Measurements from ENCODE around the gene BID. TPM values are rescaled to one million over a fixed set of nuclear protein-coding genes. Genes with fewer than 3 reads are reported as not detected.
A peak's percentile ranks its signal among the peaks of the same experiment; 100 is the strongest.

The BID gene
- total RNA-seq, 3 donors from 2014 or later (not counting 1 experiment from before 2014, with no cell fraction given): 40.9 to 42.4 (median 42.3) TPM

GRCh38 chr22:17777005-17777716 lies 2.9 kb upstream of the BID start:
- ATAC-seq (peak; percentile 44 to 72 (median 60)), DNase-seq (peak; percentile 66 to 90)
- Mint-ChIP-seq H3K27me3 (ENCODE audit: low read depth in 2 of 2) (no peaks in the 10 kb centered on the region), H3K4me3 (peak overlapping the region; percentile 98), H3K36me3 (no peaks in the 10 kb centered on the region), H3K9me3 (no peaks in the 10 kb centered on the region), H3K27ac (peak overlapping the region; percentile 98 to 99), H3K4me1 (peaks cover 71 to 77% of the 10 kb centered on the region in 2 donors)
- TF ChIP-seq CTCF (IDR thresholded peaks at IDR 0.05): no peak
- H3K36me3 ChIP-seq (ENCODE audit: control insufficient read depth, insufficient read depth, low read length): no peaks in the 10 kb centered on the region
- WGBS (ENCODE audit: insufficient coverage): 5% methylated on average over 27 of the region's 27 CpGs
- peak overlapping the region; percentile 99 for H3K27ac ChIP-seq (ENCODE audit: low read length)
- peaks cover 92% of the 10 kb centered on the region for H3K4me1 ChIP-seq (ENCODE audit: control insufficient read depth, insufficient read depth, low read length)
- peak overlapping the region; percentile 88 for H3K4me3 ChIP-seq (ENCODE audit: low read length)
- no peaks in the 10 kb centered on the region for H3K9me3 ChIP-seq (ENCODE audit: control insufficient read depth, insufficient read depth, low read length)
- no peaks in the 10 kb centered on the region for H3K27me3 ChIP-seq (ENCODE audit: control insufficient read depth, insufficient read depth, low read length)
- intact Hi-C loops (cut with micrococcal nuclease): loop anchor here (1.0 to 10.0 kb wide), 3 partner anchors 139 to 692 kb away; partner anchors contain the start of genes BCL2L13, IL17RA and PEX26

GRCh38 chr22:17775781-17776465 lies 1.7 kb upstream of the BID start:
- ATAC-seq: no peak
- peak overlapping the region; percentile 98 for H3K4me3 Mint-ChIP-seq
- H3K27me3 Mint-ChIP-seq (ENCODE audit: low read depth in 2 of 2): no peaks in the 10 kb centered on the region

GRCh38 chr22:17774926-17775685 lies 837 bp upstream of the BID start:
- no peaks in the 10 kb centered on the region for H3K9me3 Mint-ChIP-seq
- ATAC-seq (no peak), DNase-seq (peak in 1 of 2 donors; percentile 40)
- Histone ChIP-seq H3K36me3 (ENCODE audit: control insufficient read depth, insufficient read depth, low read length) (no peaks in the 10 kb centered on the region), H3K9me3 (ENCODE audit: control insufficient read depth, insufficient read depth, low read length) (no peaks in the 10 kb centered on the region), H3K4me1 (ENCODE audit: control insufficient read depth, insufficient read depth, low read length) (peaks cover 92% of the 10 kb centered on the region), H3K27me3 (ENCODE audit: control insufficient read depth, insufficient read depth, low read length) (no peaks in the 10 kb centered on the region), H3K27ac (ENCODE audit: low read length) (peak overlapping the region; percentile 99), H3K4me3 (ENCODE audit: low read length) (no peak overlapping the region)
- H3K4me1 Mint-ChIP-seq: peaks cover 66 to 70% of the 10 kb centered on the region in 2 donors
- no peaks in the 10 kb centered on the region for H3K36me3 Mint-ChIP-seq
- H3K4me3 Mint-ChIP-seq: peak overlapping the region; percentile 98
- H3K27ac Mint-ChIP-seq: peak overlapping the region; percentile 98 to 99
- no peak for TF ChIP-seq CTCF (IDR thresholded peaks at IDR 0.05)
- no peaks in the 10 kb centered on the region for H3K27me3 Mint-ChIP-seq (ENCODE audit: low read depth in 2 of 2)
- intact Hi-C loops (cut with micrococcal nuclease): loop anchor here (10.0 kb wide), 1 partner anchor 690 kb away; the partner anchor contains the start of gene IL17RA
- WGBS (ENCODE audit: insufficient coverage): 73% methylated on average over 26 of the region's 27 CpGs

More at GRCh38 chr22:17775781-17776465, 1.7 kb upstream of the BID start:
- 83% methylated on average over 9 of the region's 10 CpGs for WGBS (ENCODE audit: insufficient coverage)
- Mint-ChIP-seq H3K9me3 (no peaks in the 10 kb centered on the region), H3K27ac (peak overlapping the region; percentile 98 to 99), H3K4me1 (peaks cover 65 to 74% of the 10 kb centered on the region in 2 donors), H3K36me3 (no peaks in the 10 kb centered on the region)
- no peak for TF ChIP-seq CTCF (IDR thresholded peaks at IDR 0.05)
- Histone ChIP-seq H3K36me3 (ENCODE audit: control insufficient read depth, insufficient read depth, low read length) (no peaks in the 10 kb centered on the region), H3K4me3 (ENCODE audit: low read length) (no peak overlapping the region), H3K9me3 (ENCODE audit: control insufficient read depth, insufficient read depth, low read length) (no peaks in the 10 kb centered on the region), H3K27ac (ENCODE audit: low read length) (peak overlapping the region; percentile 99), H3K27me3 (ENCODE audit: control insufficient read depth, insufficient read depth, low read length) (no peaks in the 10 kb centered on the region), H3K4me1 (ENCODE audit: control insufficient read depth, insufficient read depth, low read length) (peaks cover 92% of the 10 kb centered on the region)
- peak in 1 of 2 donors; percentile 64 for DNase-seq
- intact Hi-C loops (cut with micrococcal nuclease): loop anchor here (2.0 to 10.0 kb wide), 2 partner anchors 301 to 691 kb away; partner anchors contain the start of genes IL17RA and PEX26
